SK-N-MC (cell line): ENCODE data around the gene ZNF385B.

Source experiments
- DNase-seq: peaks from one replicate; pipeline ENCODE4 v3.0.0-alpha.2; 2011; ENCODE audit warnings: low read depth, low spot score
- H3K27ac ChIP-seq: fragments of 200-600 bp; sonication (generic); 2 replicates; pipeline ENCODE4 v1.5.1; 2016; ENCODE audit warnings: mixed run types
- H3K36me3 ChIP-seq: fragments of 200-600 bp; sonication (generic); 2 replicates; pipeline ENCODE4 v1.6.1; 2017; ENCODE audit warnings: antibody characterized with exemption, low read length, mixed read lengths; ENCODE audit not compliant: insufficient read depth
- H3K4me3 ChIP-seq: fragments of 200-600 bp; sonication (generic); 2 replicates; pipeline ENCODE4 v1.5.1; 2016
- H3K9ac ChIP-seq: fragments of 200-600 bp; sonication (generic); 2 replicates; pipeline ENCODE4 v1.8.0; 2017; ENCODE audit warnings: mixed run types, mixed read lengths; ENCODE audit not compliant: insufficient read length
- H3K9me3 ChIP-seq: fragments of 200-600 bp; sonication (generic); 2 replicates; pipeline ENCODE4 v1.6.1; 2017; ENCODE audit warnings: low read depth, mild to moderate bottlenecking, antibody characterized with exemption, low read length, moderate library complexity, mixed read lengths
- EZH2 ChIP-seq: fragments of 200-600 bp; sonication (generic); IDR thresholded peaks from one replicate; pipeline ENCODE4 v1.6.1; 2017; ENCODE audit warnings: antibody characterized with exemption
- FOXP2 ChIP-seq: optimal IDR thresholded peaks from 2 replicates; pipeline ENCODE3; 2011; ENCODE audit warnings: mild to moderate bottlenecking, moderate library complexity; ENCODE audit not compliant: insufficient read depth; ENCODE audit errors: extremely low read length, control extremely low read depth
- POLR2AphosphoS5 ChIP-seq: IDR thresholded peaks from 2 replicates; pipeline ENCODE4 v1.6.1; 2012; ENCODE audit warnings: mild to moderate bottlenecking, low read depth, low read length, borderline replicate concordance

Gene ZNF385B

GRCh38 chr2:179403624-179404023 is 457.8 kb downstream of the ZNF385B start:
- Histone ChIP-seq H3K36me3 (no peaks in the 10 kb centered on the region), H3K27ac (no peak overlapping the region), H3K9ac (no peak overlapping the region), H3K4me3 (no peak overlapping the region), H3K9me3 (no peaks in the 10 kb centered on the region)
- no peak for TF ChIP-seq FOXP2
- TF ChIP-seq POLR2AphosphoS5, result no peak
- TF ChIP-seq EZH2, result no peak
- no peak for DNase-seq

- no peaks in the 10 kb centered on the region for H3K36me3 ChIP-seq
- TF ChIP-seq POLR2AphosphoS5 (no peak), EZH2 (no peak), FOXP2 (no peak)
- no peak for DNase-seq
- H3K9me3 ChIP-seq, result no peaks in the 10 kb centered on the region
- H3K9ac ChIP-seq, result no peak overlapping the region
- H3K4me3 ChIP-seq, result no peak overlapping the region
- H3K27ac ChIP-seq, result no peak overlapping the region
Measured at GRCh38 chr2:179393481-179393880, 467.9 kb downstream of the ZNF385B start.
